Ishikawa (cell line): ENCODE data around the gene HOXC10.

Experiments
- CEBPB ChIP-seq: IDR thresholded peaks from 2 replicates; pipeline ENCODE4 v1.6.1; 2012
- CREB1 ChIP-seq: IDR thresholded peaks from 2 replicates; pipeline ENCODE4 v1.6.1; 2012; ENCODE audit warnings: low read depth
- EP300 ChIP-seq: IDR thresholded peaks from 2 replicates; pipeline ENCODE4 v1.6.1; 2012; ENCODE audit warnings: borderline replicate concordance
- NFIC ChIP-seq: IDR thresholded peaks from 2 replicates; pipeline ENCODE4 v1.6.1; 2012
- RAD21 ChIP-seq: IDR thresholded peaks from 2 replicates; pipeline ENCODE4 v1.6.1; 2012; ENCODE audit warnings: low read depth
- TAF1 ChIP-seq: IDR thresholded peaks from 2 replicates; pipeline ENCODE4 v1.6.1; 2012; ENCODE audit warnings: low read depth, mild to moderate bottlenecking
- TEAD4 ChIP-seq: IDR thresholded peaks from 2 replicates; pipeline ENCODE4 v1.6.1; 2012
- USF1 ChIP-seq: IDR thresholded peaks from 2 replicates; pipeline ENCODE4 v1.6.1; 2012
- TF ChIP-seq, protein P1 (sequence below): IDR thresholded peaks from 2 replicates; pipeline ENCODE4 v1.6.1; 2012
- TF ChIP-seq, protein P2 (sequence below): IDR thresholded peaks from 2 replicates; pipeline ENCODE4 v1.6.1; 2012; ENCODE audit warnings: low read depth, mild to moderate bottlenecking

DNA sequence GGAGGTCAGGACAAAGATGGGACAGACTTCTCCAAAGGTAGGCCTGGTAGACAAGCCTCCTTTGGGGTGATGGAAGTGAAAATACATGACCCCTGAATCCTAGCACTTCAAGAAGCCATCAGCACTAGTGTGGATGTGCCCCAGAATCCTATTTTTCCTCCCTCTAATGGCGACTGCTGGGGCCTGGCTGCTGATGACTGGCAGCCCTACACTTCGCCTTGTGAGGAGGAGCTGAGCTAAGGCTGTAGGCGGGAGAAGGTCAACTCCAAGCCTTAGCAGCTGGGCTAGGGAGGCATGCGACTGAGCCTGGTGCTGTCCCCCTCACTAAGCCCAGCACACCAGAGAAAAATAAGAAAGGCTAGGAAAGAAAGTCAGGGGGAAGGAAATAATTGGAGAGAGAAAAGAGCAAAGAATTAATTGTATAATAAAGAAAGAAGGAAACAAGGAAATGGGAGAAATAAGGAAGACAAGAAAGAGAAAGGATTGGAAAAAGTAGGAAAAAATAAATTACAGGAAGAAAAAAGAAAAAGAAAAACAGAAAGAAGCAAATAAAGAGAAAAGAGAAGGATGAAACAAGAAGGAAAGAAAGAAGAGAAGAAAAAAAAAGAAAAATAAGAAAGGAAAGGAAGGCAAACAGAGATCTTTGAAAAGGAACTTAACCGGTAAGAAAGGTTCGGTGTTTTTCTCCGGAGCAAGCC is 4.7 kb upstream of the HOXC10 start:
- TF ChIP-seq, protein P1, sequence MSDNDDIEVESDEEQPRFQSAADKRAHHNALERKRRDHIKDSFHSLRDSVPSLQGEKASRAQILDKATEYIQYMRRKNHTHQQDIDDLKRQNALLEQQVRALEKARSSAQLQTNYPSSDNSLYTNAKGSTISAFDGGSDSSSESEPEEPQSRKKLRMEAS, result no peak
- TF ChIP-seq, protein P2, sequence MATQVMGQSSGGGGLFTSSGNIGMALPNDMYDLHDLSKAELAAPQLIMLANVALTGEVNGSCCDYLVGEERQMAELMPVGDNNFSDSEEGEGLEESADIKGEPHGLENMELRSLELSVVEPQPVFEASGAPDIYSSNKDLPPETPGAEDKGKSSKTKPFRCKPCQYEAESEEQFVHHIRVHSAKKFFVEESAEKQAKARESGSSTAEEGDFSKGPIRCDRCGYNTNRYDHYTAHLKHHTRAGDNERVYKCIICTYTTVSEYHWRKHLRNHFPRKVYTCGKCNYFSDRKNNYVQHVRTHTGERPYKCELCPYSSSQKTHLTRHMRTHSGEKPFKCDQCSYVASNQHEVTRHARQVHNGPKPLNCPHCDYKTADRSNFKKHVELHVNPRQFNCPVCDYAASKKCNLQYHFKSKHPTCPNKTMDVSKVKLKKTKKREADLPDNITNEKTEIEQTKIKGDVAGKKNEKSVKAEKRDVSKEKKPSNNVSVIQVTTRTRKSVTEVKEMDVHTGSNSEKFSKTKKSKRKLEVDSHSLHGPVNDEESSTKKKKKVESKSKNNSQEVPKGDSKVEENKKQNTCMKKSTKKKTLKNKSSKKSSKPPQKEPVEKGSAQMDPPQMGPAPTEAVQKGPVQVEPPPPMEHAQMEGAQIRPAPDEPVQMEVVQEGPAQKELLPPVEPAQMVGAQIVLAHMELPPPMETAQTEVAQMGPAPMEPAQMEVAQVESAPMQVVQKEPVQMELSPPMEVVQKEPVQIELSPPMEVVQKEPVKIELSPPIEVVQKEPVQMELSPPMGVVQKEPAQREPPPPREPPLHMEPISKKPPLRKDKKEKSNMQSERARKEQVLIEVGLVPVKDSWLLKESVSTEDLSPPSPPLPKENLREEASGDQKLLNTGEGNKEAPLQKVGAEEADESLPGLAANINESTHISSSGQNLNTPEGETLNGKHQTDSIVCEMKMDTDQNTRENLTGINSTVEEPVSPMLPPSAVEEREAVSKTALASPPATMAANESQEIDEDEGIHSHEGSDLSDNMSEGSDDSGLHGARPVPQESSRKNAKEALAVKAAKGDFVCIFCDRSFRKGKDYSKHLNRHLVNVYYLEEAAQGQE, result no peak
- TF ChIP-seq NFIC, result no peak
- no peak for TF ChIP-seq USF1
- no peak for TF ChIP-seq TAF1
- TF ChIP-seq TEAD4, result no peak
- no peak for TF ChIP-seq CEBPB
- no peak for TF ChIP-seq EP300
- TF ChIP-seq CREB1, result no peak
- TF ChIP-seq RAD21, result no peak
